SKM-1 (cell line): ENCODE data around the gene LRIG1.

Experiments used
- DNase-seq: peaks from one replicate; lab custom pipeline; 2025; ENCODE audit not compliant: unreplicated experiment; lab: John Stamatoyannopoulos, UW

LRIG1 gene

DNA sequence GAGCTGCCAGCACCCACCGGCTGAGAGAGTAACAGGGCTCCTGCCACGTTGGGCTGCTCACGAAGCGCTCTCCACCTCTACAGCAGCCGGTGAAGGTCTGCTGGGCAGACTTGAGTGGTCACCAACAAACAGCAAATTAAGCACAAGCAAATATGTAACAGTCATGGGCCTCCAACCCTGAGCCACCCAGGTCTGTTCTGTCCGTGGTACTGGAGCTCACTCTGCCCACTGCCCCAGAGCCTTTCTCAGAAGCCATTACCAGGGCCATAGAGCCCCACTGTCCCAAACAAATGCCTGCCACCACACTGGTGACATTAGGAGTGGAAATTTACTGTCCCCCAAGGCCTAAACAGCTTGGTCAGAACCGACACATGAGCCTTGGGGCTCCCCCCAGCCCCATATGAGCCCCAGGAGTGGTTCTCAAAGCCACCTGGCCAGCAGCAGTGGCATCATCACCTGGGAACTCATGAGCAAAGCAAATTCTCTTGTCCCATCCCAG is 56.6 kb downstream of the LRIG1 start:
- no peak for DNase-seq

- DNase-seq, result no peak
Measured at GRCh38 chr3:66443118-66443803, 57.6 kb downstream of the LRIG1 start.

DNA sequence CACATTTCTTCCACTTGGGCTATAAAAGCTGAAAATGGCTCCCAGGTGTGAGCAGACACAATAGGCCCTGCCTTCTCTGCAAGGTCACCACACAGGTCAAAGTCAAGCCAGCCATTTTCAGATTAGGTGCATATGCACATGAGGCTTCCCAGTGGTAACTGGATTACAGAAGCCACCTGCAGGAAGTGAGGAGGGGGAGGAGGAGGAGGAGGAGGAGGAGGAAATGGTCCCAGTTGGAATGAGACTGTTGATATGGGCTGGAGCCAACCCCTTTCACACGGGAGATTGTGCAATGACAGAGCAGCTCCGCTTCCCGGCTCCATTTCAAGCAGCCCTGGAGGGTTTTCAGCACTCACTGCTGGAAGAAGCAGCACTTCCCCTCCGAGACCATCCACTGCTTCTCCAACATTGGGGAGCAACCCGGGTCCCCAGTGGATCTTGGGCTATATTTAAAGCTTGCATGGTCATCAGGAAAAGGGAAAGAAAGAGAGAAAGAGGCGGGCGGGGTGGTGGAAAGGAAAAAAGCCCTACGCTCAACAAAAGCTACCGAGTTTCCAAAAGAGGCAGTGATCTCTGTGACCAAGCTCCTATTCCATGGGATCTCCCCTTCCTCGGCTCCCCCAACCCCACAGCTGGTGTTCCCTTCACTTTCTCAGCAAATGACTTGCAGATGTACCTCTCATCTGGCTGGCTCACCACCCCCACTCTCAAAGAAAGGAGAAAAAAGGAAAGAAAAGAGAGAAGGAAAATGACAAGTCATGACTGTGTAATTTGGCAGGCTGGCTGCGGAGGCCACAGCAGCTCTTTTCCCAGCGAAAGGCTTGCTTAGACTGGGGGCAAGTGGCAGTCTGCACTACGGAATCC is 58.3 kb downstream of the LRIG1 start:
- no peak for DNase-seq

DNA sequence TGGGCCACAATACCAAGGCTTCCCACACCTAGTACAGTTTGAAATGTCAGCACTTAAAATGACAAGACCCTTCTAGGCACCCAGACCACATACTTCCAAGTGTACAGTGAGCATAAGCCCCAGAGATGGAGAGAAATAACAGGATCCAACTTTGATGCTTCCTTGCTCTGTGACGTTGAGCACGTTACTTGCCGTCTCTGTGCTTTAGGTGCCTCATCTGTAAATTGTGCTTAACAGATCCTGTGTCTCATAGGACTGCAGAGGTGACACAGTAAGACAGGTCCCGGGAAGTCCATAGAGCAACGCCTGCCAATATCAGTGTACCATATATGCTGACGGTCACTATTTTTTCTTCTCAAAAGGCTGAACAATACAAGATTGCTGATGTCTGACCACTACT is 59.1 kb downstream of the LRIG1 start:
- no peak for DNase-seq

GRCh38 chr3:66441129-66441528 is 59.7 kb downstream of the LRIG1 start:
- DNase-seq, result no peak

- DNase-seq, result peak; percentile 63
Measured at GRCh38 chr3:66439666-66440344, 61.0 kb downstream of the LRIG1 start.

DNA sequence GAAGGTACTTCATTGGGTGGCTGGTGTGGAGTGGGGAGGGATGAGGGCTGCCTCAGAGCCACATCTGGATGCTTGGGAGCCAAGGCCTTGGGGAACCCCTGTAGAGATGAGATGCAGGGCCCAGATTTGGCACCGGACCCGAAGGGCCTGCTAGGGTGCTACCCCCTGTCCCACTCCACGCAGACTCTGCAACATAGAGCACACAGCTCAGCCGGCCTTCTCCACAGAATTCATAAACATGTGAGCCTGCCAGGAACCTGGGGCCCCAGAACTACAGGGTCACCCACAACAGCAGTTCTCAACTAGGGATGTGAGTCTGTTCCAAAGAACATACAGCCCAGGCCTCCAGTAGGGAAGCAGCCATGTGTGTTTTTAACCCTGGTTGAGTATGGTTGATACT is 62.8 kb downstream of the LRIG1 start:
- DNase-seq, result no peak

- DNase-seq, result no peak
Measured at GRCh38 chr3:66437341-66437929, 63.4 kb downstream of the LRIG1 start.

DNA sequence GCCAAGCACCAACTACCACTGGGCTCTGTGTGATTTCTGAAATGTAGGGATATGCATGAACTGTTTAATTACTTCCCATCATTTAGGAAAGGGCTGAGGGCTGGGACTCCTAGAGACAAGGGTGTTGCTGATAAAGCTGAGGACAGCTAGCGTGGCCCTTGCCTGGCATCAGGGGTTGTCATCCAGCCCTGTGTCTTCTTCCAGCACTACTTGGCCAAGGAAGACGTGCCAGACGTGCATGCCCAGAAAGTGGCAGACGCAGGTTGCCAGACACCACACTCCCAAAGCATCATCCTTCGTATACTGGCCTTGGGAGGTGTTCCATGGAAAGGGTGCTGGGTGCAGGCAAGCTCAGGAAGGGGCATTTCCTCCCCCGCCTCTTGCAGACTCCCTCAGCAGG is 64.8 kb downstream of the LRIG1 start:
- no peak for DNase-seq

DNA sequence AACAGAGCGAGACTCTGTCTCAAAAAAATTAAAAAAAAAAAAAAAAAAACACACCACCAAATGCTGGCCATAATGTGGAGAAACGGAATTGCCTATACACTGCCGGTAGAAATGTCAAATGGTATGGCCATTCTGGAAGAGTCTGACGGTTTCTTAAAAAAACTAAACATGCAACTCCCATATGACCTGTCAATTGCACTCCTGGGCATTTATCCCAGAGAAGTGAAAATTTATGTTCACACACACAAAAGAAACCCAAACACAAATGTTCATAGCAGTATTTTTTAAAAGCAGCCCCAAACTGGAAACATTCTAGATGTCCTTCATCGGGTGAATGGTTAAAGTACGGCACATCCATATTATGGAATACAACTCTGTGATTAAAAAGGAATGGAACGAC is 66.1 kb downstream of the LRIG1 start:
- no peak for DNase-seq

DNA sequence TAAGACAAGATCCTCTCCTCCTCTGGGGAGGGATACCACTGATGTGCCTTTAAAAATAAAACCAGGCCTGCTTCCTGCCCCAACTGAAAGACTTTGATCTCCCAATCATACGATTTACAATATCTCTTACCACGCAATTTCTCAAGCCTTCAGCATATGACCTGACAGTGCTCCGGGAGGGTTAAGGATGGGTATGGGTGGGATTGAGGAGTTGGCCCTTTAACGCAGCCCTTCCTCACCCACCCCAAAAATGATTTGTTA is 67.4 kb downstream of the LRIG1 start:
- no peak for DNase-seq

- no peak for DNase-seq
Measured at GRCh38 chr3:66432767-66433521, 67.9 kb downstream of the LRIG1 start.

DNA sequence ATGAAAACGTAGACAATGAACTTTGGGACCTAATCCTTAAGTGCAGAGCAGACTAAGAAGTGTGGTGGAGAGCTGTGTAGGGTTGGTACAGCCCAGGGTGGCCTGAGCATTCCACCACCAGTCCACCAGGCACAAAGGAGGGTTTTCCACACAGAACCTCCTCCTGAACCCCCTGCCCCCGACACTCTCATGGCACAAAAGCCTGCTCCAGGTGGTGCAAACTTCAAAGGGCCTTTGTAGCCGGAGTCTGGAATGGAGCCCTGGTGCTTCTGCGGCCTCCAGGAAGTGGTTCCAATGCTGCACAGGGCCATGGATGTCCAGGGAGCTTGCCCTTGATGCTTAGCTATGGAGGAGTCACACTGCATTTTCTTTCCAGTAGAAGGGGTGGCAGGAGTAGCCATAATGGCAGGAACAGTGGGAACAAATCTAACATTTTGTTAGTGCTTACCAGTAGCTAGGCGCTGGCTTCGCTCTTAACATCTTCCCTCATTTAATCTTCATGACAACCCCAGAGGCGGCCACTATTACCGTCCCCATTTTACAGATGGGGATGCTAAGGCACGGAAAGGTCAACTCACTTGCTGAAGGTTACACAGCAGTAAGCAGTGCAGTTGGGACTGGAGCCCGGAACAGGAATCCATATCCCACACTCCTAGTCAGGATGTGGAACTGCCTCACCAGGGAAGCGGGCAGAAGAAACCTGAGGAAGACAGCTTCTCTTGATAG is 68.6 kb downstream of the LRIG1 start:
- no peak for DNase-seq

GRCh38 chr3:66431494-66431893 is 69.3 kb downstream of the LRIG1 start:
- DNase-seq, result no peak

GRCh38 chr3:66430876-66431275 is 69.9 kb downstream of the LRIG1 start:
- no peak for DNase-seq

- DNase-seq, result no peak
Measured at GRCh38 chr3:66428733-66429132, 72.1 kb downstream of the LRIG1 start.

- DNase-seq, result no peak
Measured at GRCh38 chr3:66427951-66428474, 72.8 kb downstream of the LRIG1 start.

DNA sequence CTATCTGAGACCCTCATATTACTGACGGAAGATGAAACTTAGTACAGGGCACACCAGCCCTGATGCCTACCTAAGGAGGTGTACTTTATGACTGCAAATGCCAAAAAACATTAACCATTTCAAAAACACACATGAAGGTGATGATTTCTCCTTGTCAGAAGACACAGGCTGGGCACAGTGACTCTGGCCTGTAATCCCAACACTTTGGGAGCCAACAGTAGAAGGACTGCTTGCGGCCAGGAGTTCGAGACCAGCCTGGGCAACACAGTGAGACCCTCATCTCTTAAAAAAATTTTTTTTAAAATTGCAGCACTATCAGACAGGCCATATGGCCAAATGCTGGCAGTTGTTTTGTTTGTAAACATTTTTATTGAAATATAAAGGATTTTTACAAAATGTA is 73.5 kb downstream of the LRIG1 start:
- DNase-seq, result no peak

DNA sequence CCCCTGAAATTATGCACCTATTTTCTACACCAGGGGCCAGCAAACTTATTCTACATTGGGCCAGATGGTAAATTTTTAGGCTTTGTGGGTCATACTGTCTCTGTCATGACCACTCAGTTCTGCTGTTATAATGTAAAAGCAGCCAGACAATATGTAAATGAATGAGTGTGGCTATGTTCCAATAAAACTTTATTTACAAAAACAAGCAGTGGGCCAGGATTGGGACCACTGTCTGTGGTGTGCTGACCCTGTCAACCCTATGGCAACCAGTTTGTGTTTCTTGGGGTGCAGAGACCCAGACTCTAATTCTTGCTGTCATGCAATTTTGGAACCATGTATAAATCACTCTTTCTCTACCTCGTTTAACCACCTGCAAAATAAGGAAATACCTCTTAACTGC is 74.7 kb downstream of the LRIG1 start:
- no peak for DNase-seq

DNA sequence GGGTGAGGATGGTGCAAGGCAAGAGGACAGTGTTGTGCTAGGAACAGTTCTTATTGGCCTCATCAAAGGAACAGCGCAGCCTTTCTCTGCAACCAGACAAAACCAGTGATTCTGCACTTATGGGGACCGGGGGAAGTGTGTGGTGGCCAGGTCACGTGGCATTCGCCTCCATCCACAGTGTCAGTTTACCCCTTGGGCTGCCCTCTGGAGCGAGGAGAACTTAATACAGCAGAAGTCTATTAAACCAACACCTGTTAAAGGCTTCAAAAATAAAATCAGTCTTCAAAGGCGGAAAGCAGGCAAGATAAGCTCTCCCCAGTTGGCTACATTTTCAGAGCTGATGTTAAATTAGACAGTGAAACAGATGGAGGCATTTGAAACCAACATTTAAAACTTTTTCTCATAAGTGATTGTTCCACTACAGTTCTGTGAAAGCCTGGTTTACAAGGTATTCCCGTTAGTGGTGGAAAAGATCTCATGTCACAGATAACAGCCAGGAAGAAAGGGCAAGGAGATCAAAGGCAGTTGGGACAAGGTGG is 75.2 kb downstream of the LRIG1 start:
- DNase-seq, result no peak
